HT1080 (cell line): Measurements from ENCODE around the gene SUCLA2. TPM values are rescaled to one million over a fixed set of nuclear protein-coding genes. Genes with fewer than 3 reads are reported as not detected.

Experiments used
- DNase-seq: peaks from one replicate; pipeline ENCODE4 v3.0.0-alpha.2; 2015; ENCODE audit warnings: low read depth
- total RNA-seq: library from RNA; depleted of rRNA; stranded (reverse); fragments of >200 nt; shearing (Covaris generic); gene quantifications from 2 replicates; pipeline ENCODE4 v1.2.3, GENCODE V29; 2014; rRNA removed

The SUCLA2 gene
- total RNA-seq, 1 experiment from 2014 or later = 37.3 TPM

DNA sequence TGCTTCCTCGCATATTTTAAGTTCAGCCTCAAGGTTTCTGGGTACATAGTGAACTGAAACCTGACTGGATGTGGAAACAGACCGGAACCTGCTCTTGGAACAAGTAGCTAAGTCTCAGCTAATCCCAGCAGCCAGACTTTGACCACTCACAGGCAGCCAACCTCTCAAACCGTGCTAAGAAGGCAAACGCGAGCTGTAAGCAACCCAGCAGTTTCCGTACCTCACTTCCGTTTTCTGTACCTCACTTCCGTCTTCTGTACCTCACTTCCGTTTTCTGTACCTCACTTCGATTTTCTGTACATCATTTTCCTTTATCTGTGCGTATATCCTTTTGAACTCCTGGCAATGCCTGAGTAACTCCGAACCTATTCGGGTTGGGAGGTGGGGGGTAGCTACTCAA is 96.8 kb downstream of the SUCLA2 start:
- DNase-seq = peak; percentile 24

GRCh38 chr13:47903836-47904235 is 97.2 kb downstream of the SUCLA2 start:
- DNase-seq = peak; percentile 36

- DNase-seq = peak; percentile 36
Measured at GRCh38 chr13:47901441-47901840, 99.6 kb downstream of the SUCLA2 start.

- DNase-seq = no peak
Measured at GRCh38 chr13:47898080-47898479, 103.0 kb downstream of the SUCLA2 start.

- peak; percentile 80 for DNase-seq
Measured at GRCh38 chr13:47897411-47898050, 103.5 kb downstream of the SUCLA2 start.

- DNase-seq = no peak
Measured at GRCh38 chr13:47896546-47896945, 104.5 kb downstream of the SUCLA2 start.

- DNase-seq = no peak
Measured at GRCh38 chr13:47896111-47896510, 105.0 kb downstream of the SUCLA2 start.

DNA sequence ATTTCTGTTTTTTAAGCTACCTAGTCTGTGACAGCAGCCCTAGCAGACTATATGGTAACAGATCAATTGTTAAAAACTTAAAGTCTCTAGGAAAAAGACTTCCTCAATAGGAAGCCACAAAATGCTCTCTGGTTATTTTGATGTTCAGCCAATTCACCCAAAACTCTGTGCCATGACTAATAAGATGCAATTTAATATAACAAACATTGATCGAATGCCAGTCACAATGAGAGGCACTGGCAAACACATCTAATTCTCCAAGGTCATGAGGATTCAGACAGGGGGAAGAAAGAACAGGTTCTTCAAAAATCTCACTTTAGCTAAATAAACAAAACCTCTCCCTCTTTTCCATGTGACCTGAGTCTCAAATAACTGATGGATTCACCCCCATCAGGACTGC is 107.5 kb downstream of the SUCLA2 start:
- no peak for DNase-seq

Other genes with a start within 250 kb of the SUCLA2 start
- 60.7 and 67.0 TPM in 2 replicates for gene NUDT15, start 36.5 kb upstream of the SUCLA2 start, total RNA-seq
- 45.3 and 48.1 TPM in 2 replicates for gene MED4, start 93.8 kb upstream of the SUCLA2 start, total RNA-seq
- gene ITM2B, start 231.9 kb upstream of the SUCLA2 start, total RNA-seq = 104 and 147 TPM in 2 replicates